Psoas muscle (tissue), 8 donors: ENCODE data around the gene SERPINB5. TPM values are rescaled to one million over a fixed set of nuclear protein-coding genes. Genes with fewer than 3 reads are reported as not detected.

ENCODE experiments used
- ATAC-seq, 4 donors: fragments of 200-7000 bp; cut with Tn5 transposase; one replicate each; pipeline ENCODE4 v1.9.1; 2020; ENCODE audit warnings: moderate library complexity in 3 of 4, mild to moderate bottlenecking in 2 of 4
- DNase-seq, 2 donors: peaks; one replicate each; pipeline ENCODE4 v3.0.0-alpha.2; 2020
- H3K27ac ChIP-seq: fragments of 200-600 bp; one replicate; pipeline ENCODE4 v1.8.0; 2022
- H3K27me3 ChIP-seq, 3 donors: fragments of 200-600 bp in 1 of 3; one replicate each; pipeline versions ENCODE4 v1.6.1 to v1.8.0; 2013 to 2022; ENCODE audit warnings: low read length in 2 of 3, mild to moderate bottlenecking in 2 of 3, moderate library complexity in 1 of 3; ENCODE audit not compliant: insufficient read depth in 3 of 3
- H3K36me3 ChIP-seq, 2 donors: fragments of 200-600 bp in 1 of 2; one replicate each; pipeline versions ENCODE4 v1.6.1 to v1.8.0; 2013 to 2022; ENCODE audit warnings: low read depth in 1 of 2, mild to moderate bottlenecking in 1 of 2, moderate library complexity in 1 of 2; ENCODE audit not compliant: insufficient read depth in 1 of 2
- H3K4me1 ChIP-seq: fragments of 200-600 bp; one replicate; pipeline ENCODE4 v1.8.0; 2022
- H3K4me3 ChIP-seq: fragments of 200-600 bp; one replicate; pipeline ENCODE4 v1.8.0; 2022; ENCODE audit warnings: mild to moderate bottlenecking
- H3K9me3 ChIP-seq: fragments of 200-600 bp; one replicate; pipeline ENCODE4 v1.8.0; 2022
- WGBS, 3 donors: extraction: QIAGEN DNeasy Blood & Tissue Kit; methylation state at CpG; one replicate each; pipeline versions ENCODE4 v1.1.6 to v1.1.7; 2013; 5-methylcytosine and 5-hydroxymethylcytosine counted together
- intact Hi-C, 2 donors: fragments of 100-400 bp; cut with DNase I; formaldehyde crosslinking; loops; one replicate each; pipeline versions ENCODE4 v1.11.0 to v1.14.2; 2022
- long read RNA-seq, 2 donors: library from polyadenylated mRNA; unstranded; transcript quantifications; one replicate each; pipeline ENCODE4 v2.0.0, GENCODE V29; 2021
- polyA plus RNA-seq, 3 donors: library from polyadenylated mRNA; stranded (reverse); fragments of 200-250 nt; gene quantifications; one replicate each; pipeline ENCODE4 v1.2.3, GENCODE V29; 2013
- total RNA-seq, 4 donors: library from RNA; stranded (reverse); fragmentation: NEBNext Ultra II Directional in 2 of 4; extraction: Animal tissue kit (Norgen Biotek cat#: 25700) in 2 of 4; gene quantifications; one replicate each; pipeline versions ENCODE4 v1.2.1 to v1.2.4, GENCODE V29; 2021 to 2023
- TF ChIP-seq, protein P1 (sequence below): fragments of 200-600 bp; IDR thresholded peaks from one replicate; pipeline ENCODE4 v1.8.0; 2022; ENCODE audit warnings: antibody characterized with exemption
- donor health status: healthy with polysubstance abuse.
- donor health status: DM: no; HTN: no; CAD: no; lungs with moderate emphysema.
- donor health status: Bipolar disorder and iron deficiency.
- donor health status: healthy.
- donor health status: DM: yes; HTN: yes; CAD: no.
- donor health status: DM: no; HTN: no; CAD: no.
- donor health status: DM: no; HTN: no; CAD: no.
- donor health status: DM: yes; HTN: yes; CAD: no.

Gene SERPINB5, protein sequence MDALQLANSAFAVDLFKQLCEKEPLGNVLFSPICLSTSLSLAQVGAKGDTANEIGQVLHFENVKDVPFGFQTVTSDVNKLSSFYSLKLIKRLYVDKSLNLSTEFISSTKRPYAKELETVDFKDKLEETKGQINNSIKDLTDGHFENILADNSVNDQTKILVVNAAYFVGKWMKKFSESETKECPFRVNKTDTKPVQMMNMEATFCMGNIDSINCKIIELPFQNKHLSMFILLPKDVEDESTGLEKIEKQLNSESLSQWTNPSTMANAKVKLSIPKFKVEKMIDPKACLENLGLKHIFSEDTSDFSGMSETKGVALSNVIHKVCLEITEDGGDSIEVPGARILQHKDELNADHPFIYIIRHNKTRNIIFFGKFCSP
- total RNA-seq (not detected), polyA plus RNA-seq (under 1 TPM in 2 of 3 donors, not detected in 1; 0.03 TPM)
- long read RNA-seq, donor 1: 0 reads
- long read RNA-seq, donor 2: 0 reads

DNA sequence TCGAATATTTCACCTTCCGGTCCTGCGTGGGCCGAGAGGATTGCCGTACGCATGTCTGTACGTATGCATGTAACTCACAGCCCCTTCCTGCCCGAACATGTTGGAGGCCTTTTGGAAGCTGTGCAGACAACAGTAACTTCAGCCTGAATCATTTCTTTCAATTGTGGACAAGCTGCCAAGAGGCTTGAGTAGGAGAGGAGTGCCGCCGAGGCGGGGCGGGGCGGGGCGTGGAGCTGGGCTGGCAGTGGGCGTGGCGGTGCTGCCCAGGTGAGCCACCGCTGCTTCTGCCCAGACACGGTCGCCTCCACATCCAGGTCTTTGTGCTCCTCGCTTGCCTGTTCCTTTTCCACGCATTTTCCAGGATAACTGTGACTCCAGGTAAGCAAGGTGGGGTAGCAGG is at the start of gene SERPINB5:
Gene SERPINB5, plus strand, starts transcription at position 291 of the 400 bp plus-strand sequence. CDS start 7,471 bp downstream, outside the sequence.
- TF ChIP-seq, protein P1, sequence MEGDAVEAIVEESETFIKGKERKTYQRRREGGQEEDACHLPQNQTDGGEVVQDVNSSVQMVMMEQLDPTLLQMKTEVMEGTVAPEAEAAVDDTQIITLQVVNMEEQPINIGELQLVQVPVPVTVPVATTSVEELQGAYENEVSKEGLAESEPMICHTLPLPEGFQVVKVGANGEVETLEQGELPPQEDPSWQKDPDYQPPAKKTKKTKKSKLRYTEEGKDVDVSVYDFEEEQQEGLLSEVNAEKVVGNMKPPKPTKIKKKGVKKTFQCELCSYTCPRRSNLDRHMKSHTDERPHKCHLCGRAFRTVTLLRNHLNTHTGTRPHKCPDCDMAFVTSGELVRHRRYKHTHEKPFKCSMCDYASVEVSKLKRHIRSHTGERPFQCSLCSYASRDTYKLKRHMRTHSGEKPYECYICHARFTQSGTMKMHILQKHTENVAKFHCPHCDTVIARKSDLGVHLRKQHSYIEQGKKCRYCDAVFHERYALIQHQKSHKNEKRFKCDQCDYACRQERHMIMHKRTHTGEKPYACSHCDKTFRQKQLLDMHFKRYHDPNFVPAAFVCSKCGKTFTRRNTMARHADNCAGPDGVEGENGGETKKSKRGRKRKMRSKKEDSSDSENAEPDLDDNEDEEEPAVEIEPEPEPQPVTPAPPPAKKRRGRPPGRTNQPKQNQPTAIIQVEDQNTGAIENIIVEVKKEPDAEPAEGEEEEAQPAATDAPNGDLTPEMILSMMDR: no peak
- ATAC-seq (no peak), DNase-seq (no peak)
- Histone ChIP-seq H3K36me3 (no peaks in the 10 kb centered on the region), H3K27me3 (no peaks in the 10 kb centered on the region), H3K4me1 (no peaks in the 10 kb centered on the region), H3K27ac (no peak within 1 kb of the TSS), H3K4me3 (no peak within 1 kb of the TSS), H3K9me3 (no peaks in the 10 kb centered on the region)
- intact Hi-C loops: no loop called here
- WGBS, 3 donors: 88 to 91% (median 89%) methylated on average over 21 of the region's 21 CpGs

GRCh38 chr18:63427558-63427957 is 49.2 kb upstream of the SERPINB5 start:
- TF ChIP-seq, protein P1: no peak
- ATAC-seq (no peak), DNase-seq (no peak)
- Histone ChIP-seq H3K27me3 (no peaks in the 10 kb centered on the region), H3K4me3 (no peak overlapping the region), H3K4me1 (peaks cover 4% of the 10 kb centered on the region), H3K9me3 (no peaks in the 10 kb centered on the region), H3K27ac (no peak overlapping the region), H3K36me3 (no peaks in the 10 kb centered on the region)
- 83 to 88% (median 84%) methylated on average over 4 of the region's 4 CpGs for WGBS, 3 donors
- intact Hi-C loops: loop anchor here in 1 of 2 donors (10.0 kb wide), 1 partner anchor 713 kb away; the partner anchor contains the start of gene PHLPP1

GRCh38 chr18:63430526-63430925 is 46.2 kb upstream of the SERPINB5 start:
- H3K4me3 ChIP-seq: no peak overlapping the region

DNA sequence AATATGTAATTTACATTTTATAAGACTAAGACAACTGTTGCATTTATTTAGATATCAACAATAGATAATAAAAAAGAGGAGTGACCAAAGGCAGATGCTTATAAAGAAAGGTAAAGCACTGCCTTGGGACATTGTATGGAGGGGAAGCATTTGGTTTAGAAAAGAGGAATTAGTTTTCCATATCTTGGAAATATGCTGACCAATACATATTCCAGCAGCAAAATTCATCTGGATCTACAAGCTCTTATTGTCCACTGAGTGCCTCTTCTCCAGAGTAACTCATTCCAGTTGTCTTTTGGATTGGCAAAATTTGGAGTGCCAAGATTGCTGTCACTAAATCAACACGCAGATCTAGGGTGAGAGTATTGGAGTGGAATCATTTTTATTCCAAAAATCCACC is 45.6 kb upstream of the SERPINB5 start:
- WGBS, 3 donors: 41 to 60% (median 43%) methylated on average over 1 of the region's 1 CpG
- no peak overlapping the region for H3K27ac ChIP-seq

More at GRCh38 chr18:63430526-63430925, 46.2 kb upstream of the SERPINB5 start:
- WGBS, 3 donors: 57 to 71% (median 68%) methylated on average over 2 of the region's 2 CpGs
- Histone ChIP-seq H3K4me1 (no peaks in the 10 kb centered on the region), H3K9me3 (no peaks in the 10 kb centered on the region), H3K36me3 (no peaks in the 10 kb centered on the region), H3K27me3 (no peaks in the 10 kb centered on the region), H3K27ac (no peak overlapping the region)
- TF ChIP-seq, protein P1: no peak
- intact Hi-C loops: no loop called here
- DNase-seq: no peak
- ATAC-seq: no peak

More for the DNA sequence above, 45.6 kb upstream of the SERPINB5 start:
- Histone ChIP-seq H3K36me3 (no peaks in the 10 kb centered on the region), H3K4me3 (no peak overlapping the region), H3K27me3 (no peaks in the 10 kb centered on the region), H3K9me3 (no peaks in the 10 kb centered on the region), H3K4me1 (no peaks in the 10 kb centered on the region)
- no peak for DNase-seq
- no peak for ATAC-seq
- intact Hi-C loops: no loop called here
- TF ChIP-seq, protein P1: no peak
